HG02678 (cell line): Measurements from ENCODE around the gene NSMCE3.

Experiments
- ATAC-seq: cut with Tn5 transposase; IDR thresholded peaks from one replicate; pipeline ENCODE4 v1.9.1; 2021; ENCODE audit warnings: mild to moderate bottlenecking, moderate library complexity; ENCODE audit not compliant: unreplicated experiment

The NSMCE3 gene

GRCh38 chr15:29222129-29222853 lies 47.3 kb downstream of the NSMCE3 start:
- ATAC-seq, result no peak

- ATAC-seq, result no peak
Observed at GRCh38 chr15:29220852-29221251, 48.8 kb downstream of the NSMCE3 start.

GRCh38 chr15:29216955-29217354 lies 52.7 kb downstream of the NSMCE3 start:
- no peak for ATAC-seq
